Glomerular endothelial cell (primary cell): ENCODE measurements around the gene WFDC1. TPM values are rescaled to one million over a fixed set of nuclear protein-coding genes. Genes with fewer than 3 reads are reported as not detected.
"Not testable (repeated sequence)": the region's sequence is repeated elsewhere in the genome, so short reads cannot be mapped to it uniquely, and the experiment has no call there.

ENCODE experiments used
- DNase-seq: peaks from one replicate; pipeline ENCODE4 v3.0.0-alpha.2; 2011; ENCODE audit warnings: low read depth, low spot score; ENCODE audit errors: extremely low read depth
- total RNA-seq: library from RNA; depleted of rRNA; stranded (reverse); fragments of >200 nt; gene quantifications from 2 replicates; pipeline ENCODE4 v1.2.3, GENCODE V29; 2015

WFDC1 gene
- total RNA-seq, 1 donor from 2014 or later = not detected

DNA sequence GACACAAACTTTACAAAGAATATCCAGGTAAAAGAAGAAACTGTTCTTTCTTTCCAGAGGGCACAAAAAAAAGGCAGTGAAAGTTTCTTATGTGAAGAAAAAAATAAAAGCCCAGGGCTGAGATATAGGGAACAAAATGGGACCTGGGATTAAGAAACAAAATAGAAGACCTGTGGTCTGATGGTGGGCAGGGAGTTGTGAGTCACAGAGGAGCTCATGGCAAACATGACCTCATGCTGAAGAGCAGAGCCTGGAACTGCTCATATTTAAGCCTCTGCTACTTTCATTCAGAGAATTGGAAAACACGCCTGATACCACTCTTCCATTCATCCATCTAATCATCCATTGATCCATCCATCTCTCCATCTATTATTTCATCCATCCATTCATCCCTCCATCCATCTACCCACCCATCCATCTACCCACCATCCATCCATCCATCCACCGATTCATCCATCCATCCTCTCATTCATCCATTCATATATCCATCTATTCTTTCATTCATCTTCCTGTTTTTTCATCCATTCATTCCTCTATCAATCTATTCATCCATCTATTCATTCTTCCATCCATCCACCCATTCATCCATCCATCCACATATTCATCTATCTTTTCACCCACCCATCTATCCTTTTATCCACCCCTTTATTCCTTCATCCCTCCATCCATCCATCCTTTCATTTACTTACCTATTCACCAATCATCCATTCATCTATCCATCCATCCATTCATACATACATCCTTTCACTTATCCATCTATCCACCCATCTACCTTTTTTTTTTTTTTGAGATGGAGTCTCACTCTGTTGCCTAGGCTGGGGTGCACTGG is 30.0 kb downstream of the WFDC1 start:
- DNase-seq = no peak

DNA sequence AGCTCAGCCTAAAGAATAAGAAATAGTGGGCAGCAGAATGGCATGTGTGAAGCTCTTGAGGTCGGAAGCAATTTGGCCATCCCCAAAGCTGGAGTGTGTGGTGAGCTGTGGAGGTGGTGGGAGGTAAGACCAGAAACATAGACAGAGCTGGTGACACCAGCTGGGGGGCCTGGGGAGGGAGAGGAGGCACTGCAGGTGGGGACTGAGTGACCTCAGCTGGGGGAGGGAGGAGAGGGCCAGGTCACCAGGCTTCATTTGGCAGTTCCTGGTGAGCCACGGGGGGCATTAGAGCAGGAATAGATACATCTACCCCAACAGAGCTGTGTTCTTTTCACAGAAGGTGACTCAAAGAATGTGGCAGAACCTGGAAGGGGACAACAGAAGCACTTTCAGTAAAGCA is 31.9 kb downstream of the WFDC1 start:
- DNase-seq = no peak

DNA sequence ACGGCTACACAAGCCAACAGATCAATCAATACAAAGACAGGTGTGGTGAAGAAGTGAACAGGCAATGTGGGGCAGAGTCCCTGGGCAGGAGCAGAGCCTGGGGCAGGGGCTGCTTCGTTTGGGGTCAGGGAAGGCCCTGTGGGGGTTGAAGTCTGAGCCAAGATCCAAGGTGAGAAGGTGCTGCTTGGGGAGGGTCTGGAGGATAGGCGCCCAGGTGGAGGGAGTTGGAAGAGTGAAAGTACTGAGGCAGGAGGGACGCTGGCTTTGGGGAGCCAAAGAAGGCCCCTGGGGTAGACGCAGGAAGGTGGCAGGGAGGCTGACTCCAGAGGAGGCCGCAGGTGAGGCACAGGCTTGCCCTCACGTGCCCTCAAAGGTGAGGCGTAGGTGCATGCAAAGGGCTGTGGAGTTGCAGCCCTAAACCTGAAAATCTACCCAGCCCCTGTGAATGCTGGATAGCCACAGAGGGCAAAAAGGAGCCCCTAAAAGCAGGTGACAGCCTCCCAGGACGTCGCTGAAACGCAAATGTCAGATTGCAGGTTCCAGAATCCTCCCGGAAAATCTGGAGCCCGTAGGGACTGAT is 33.3 kb downstream of the WFDC1 start:
- no peak for DNase-seq

DNA sequence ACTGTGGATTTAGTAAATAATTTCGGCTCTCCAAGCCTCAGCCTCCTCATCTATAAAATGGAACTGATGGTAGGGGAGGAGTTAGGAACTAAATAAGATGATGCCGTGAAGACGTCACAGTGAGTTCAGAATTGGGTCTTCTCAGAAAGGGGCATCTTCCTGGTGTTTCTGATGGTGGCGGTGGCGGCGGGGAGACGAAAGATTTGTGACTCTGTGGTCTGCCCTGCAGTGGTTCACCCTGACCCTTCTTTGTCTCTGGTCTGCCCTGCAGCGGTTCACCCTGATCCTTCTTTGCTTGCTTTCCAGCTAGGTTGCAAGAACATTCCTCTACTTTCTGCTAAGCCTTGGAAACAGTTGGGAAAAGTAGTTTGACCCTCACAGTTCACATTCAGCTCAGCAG is 34.3 kb downstream of the WFDC1 start:
- no peak for DNase-seq

DNA sequence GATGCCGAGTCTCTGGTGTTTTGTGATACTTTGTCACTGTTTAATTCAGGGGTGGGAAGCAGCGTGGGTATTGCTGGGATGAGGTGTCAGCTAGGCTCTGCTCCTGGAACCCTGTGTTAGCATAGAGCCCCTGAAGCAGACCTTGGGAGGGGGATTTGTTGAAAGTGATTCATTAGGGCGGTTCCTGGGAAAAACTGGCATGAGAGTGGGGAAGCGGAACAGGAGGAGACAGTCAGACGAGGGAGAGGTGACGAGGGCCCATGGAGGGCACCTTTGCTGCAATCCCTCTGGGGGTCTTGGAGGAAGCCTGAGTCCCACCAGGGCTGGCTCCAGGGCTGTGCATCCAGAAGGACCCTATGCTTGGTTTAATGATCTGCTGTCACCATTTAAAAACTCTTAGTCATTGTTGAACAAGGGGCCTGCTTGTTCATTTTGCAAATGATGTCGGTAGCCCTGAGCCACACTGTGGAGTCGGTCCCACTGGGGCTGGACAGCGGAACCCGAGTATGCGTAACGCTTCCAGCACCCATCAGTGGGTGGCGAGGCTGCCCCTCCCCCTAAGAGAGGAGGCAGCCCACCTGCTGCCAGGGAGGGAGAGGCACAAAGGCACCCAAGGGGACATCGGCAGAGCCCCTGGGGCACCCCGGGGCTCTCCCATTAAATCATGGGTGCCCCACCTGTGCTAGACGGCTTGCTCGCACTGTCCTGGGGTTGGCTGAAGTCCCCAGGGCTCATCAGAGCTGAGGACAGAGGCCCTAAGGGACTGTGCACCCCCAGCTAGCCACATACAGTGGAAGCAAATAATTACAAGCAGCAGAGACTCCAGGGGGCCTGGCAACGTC is 35.4 kb downstream of the WFDC1 start:
- DNase-seq = no peak

DNA sequence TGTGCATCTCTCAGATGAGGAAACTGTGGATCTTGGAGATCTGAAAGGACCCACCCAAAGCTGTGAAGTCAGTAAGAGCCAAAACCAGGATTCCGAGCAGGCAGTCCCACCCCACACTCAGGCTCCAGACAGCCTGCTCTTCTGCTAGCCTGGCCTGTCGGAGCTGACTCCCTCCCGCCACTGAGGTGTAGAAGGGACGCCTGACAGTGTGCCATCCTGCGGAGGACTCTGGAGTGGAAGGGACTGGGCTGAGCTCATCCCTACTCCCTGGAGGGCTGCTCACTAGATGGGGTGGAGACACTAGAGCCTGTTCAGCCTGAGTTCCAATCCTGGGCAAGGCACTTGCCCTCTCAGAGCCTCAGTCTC is 36.0 kb downstream of the WFDC1 start:
- no peak for DNase-seq

DNA sequence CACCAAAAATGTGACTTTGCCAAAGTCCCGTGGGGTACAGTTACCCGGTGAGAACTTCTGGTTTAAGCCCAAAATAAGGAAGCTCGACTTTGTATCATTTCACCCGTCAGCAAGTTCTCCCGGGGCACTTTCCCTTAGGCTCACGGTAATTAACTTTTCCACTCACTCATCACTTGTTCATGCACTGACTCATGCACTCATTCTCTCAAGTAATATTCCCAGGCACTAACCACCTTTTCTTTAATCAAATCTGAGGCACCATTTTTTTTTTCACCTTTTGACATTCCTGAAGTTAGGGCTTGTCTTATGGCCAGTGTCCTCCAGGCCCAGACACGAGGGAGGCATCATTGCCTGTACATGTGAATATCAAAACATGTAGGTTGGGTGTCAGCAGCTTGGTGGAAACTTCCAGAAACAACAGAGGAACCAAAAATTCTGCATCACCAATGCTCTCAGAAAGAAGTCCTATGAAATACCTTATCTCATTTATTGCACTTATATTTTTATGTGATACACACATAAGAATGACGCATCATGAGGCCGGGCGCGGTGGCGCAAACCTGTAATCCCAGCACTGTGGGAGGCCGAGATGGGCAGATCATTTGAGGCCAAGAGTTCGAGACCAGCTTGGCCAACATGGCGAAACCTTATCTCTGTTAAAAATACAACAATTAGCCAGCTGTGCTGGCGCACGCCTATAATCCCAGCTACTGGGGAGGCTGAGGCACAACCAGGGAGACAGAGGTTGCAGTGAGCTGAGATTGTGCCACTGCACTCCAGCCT is 37.5 kb downstream of the WFDC1 start:
- no peak for DNase-seq

DNA sequence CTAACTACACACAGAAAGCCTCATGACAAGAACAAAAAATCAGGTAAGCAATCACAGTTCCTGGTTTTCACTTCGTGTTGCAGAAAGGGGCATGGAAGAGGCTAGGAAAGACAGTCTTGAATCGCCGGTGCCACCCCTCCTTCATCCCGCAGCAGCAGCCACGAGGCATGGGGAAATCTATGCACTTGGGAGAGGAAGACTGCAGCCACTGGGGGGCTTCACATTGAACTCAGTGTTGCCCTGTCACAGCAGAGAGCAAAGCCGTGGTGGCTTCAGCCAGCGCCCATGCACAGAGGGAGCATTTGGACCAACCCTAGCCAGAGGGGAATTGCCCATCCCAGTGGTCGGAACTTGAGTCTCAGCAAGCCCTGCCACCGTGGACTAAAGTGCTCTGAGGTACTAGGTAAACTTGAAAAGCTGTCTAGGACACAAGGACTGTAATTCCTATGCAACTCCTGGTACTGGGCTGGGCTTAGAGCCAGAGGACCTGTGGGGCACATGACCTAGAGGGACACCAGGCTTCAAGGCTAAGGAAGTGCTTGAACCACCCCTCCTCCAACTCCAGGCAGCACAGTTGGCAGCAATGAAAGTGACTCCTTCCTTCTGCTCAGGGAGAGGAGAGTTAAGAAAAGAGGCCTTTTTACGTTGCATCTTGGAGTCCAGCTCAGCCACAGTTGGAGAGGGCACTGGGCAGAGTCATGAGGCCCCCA is 38.5 kb downstream of the WFDC1 start:
- DNase-seq = no peak

DNA sequence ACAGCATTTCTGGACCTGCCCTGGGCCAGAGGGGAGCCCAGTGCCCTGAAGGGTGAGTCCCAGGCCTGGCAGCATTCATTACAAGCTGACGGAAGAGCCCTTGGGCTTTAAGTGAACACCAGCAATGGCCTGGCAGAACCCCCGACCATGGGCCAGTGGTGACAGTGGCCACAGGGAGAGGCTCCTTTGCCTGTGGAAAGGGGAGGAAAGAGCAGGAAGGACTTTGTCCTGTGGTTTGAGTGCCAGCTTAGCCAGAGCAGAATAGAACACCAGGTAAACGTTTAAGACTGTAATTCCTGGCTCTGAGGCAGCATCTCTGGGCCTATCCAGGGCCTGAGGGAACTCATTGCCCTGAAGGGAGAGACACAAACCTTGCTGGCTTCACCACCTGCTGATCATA is 39.4 kb downstream of the WFDC1 start:
- no peak for DNase-seq

DNA sequence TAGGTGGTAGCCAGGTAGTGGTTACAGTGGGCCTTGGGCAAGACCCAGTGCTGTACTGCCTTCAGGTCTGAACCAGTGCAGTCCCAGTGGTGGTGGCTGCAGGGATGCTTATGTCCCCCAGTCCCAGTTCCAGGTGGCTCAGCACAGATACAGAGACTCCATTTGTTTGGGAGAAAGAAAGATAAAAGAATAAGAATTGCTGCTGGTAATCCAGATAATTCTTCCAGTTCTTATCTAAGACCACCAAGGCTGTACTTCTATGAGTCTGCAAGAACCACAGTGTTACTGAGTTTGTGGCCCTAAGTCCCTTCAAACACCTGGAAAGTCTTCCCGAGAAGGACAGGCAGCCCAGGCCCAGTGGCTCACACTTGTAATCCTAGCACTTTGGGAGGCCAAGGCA is 39.8 kb downstream of the WFDC1 start:
- no peak for DNase-seq

DNA sequence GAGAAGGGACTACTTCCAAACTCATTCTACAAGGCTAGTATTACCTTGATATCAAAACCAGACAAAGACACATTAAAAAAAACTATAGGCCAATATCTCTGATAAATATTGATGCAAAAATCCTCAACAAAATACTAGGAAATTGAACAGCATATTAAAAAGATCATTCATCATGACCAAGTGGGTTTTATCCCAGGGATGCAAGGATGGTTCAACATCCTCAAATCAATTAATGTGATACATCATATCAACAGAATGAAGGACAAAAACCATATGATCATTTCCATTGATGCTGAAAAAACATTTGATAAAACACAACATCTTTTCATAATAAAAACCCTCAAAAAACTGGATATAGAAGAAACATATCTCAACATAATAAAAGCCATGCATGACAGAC is 42.6 kb downstream of the WFDC1 start:
- not testable (repeated sequence) for DNase-seq

DNA sequence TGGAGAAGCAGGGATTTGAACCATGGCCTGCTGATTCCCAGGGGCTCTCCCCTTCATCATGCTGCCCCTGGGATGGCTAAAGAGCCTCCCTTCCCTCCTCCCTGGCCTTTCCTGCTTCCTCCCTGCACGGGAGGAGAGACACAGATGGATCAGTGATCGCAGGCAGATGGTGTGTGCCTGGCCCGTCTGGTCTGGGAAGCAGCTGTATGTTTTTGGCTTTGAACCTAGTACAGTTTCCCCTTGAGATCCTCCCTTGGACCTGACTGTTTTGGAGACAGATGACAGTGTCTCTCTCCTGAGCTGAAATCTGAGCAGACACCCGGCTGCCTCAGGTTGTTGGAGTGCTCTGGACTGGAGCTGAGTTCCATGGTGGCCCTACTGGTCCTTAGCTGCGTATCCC is 44.6 kb downstream of the WFDC1 start:
- no peak for DNase-seq

DNA sequence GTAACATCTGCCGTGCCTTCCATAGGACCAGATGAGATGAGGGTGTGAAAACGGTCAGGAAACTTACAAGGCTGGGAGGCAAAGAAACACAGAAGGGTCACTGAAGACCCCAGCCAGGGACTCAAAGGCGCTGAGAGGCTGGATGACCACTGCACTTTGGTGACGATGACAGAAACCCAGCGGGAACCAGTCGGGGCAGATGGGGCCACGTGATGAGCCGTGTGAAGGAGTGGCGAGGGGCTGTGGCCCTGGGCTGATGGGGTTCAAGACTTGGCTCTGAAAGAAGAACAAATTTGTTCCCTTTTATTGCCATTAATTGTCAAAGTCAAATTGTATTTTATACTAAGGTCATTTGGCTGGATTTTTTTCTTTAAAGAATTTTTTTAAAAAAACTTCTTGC is 45.1 kb downstream of the WFDC1 start:
- DNase-seq = no peak

DNA sequence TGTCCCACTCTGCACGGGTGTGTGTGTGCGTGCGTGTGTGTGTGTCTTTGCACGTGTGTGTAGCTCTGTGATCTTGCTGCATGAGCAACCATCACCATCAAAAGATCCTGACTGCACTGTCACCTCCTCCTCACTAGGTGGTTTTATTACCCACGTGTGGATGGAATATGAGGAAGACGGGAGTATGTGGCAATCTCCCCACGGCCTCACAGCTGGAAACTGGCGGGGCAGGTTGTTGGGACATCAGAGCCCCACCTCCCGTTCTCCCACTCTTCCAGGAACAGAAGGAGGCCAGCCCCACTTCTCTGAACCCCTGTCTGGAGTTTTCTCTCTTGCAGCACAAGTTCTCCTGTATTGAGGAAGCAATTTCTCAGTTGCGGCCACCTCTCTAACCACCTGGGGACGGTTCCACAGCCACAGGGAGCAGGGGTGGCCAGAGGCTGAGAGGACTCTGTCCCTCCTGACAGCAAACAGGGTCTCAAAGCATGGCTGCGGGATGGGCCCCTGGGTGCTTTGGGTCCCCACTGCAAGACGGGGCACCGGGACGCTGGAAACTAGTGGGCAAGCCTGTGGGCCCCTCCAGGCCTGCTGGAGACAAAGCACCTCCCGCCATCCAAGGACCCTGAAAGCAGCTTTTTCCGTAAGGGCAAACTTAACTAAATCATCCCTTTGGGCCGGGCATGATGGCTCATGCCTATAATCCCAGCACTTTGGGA is 45.8 kb downstream of the WFDC1 start:
- no peak for DNase-seq

DNA sequence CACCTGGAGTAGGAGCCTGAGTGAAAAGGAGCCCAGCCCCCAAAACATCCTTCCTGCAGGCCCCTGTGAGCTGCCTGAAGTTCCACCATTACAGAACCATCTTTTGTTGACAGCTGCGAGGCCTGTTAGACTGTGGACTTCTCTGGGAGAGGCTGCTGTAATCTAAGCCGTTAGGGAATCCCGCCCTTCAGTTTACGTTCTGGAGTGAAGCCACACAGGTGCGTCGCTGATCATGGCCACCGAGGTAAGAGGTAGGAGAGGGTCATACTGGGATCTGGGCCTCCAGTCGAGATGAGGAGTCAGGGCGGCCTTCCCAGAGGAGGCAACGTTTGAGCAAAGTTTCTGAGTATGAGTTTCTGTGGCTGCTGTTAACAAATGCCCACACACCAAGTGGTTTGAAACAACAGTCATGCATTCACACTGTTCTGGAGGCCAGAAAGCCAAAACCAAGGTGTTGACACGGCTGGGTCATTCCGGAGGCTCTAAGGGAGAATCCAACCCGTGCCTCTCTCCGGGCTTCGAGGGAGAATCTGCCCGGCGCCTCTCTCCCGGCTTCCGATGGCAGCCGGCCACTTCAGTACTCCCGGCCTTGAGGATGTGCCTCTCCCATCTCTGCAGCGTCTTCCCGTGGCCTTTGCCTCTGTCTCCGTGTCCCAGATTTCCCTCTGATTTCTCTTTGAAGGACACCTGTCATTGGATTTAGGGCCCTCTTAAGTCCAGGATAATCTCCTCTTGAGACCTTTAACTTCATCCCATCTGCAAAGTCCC is 47.0 kb downstream of the WFDC1 start:
- no peak for DNase-seq

DNA sequence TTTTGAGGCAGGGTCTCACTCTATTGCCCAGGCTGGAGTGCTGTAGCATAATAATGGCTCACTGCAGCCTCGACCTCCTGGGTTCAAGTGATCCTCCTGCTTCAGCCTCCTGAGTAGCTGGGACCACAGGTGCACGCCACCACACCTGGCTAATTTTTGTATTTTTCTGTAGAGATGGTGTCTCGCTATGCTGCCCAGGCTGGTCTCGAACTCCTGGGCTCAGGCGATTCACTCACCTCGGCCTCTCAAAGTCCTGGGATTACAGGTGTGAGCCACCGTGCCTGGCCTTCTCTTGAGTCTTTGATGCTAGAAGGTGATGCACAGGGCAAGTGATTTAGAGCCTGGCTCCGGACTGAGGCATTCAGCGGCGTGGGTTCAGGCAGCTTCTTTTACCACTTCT is 49.1 kb downstream of the WFDC1 start:
- not testable (repeated sequence) for DNase-seq

DNA sequence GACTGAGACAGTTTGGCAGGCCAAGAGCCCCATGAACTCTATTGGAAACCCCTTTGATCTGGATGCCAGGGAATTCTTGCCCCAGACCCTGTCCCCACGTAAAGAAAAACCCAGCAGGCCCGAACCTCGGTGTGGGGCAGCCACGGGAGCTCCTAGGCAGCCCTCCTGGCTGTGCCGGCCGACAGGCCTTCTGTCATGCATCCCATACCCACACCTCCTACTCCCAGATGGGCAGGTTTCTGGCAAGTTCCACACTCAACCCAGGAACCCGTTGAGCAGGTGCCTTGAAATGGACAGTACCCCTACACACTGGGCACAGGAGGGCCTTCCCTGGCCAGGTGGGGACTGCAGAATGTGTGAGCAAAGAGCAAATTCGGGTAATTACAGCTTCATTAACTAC is 50.1 kb downstream of the WFDC1 start:
- no peak for DNase-seq

DNA sequence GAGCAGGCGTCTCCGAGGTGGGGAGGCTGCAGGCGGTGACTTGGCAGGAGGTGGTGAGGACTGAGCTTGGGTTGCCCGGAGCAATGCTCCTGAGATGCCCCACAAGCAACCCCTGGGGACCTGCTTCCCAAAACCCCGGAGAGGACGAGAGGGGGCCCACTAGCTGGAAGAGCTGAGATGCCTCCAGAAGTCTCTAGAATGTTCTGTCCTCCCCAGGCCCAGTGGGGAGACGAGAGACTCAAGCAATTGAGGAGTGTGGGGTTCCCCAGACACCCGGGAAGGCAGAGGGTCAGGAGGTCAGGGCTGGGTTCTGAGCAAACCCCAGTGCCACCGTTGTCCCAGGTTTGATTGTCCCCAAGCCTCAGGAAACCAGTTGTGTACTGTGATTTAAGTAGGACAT is 52.5 kb downstream of the WFDC1 start:
- no peak for DNase-seq

DNA sequence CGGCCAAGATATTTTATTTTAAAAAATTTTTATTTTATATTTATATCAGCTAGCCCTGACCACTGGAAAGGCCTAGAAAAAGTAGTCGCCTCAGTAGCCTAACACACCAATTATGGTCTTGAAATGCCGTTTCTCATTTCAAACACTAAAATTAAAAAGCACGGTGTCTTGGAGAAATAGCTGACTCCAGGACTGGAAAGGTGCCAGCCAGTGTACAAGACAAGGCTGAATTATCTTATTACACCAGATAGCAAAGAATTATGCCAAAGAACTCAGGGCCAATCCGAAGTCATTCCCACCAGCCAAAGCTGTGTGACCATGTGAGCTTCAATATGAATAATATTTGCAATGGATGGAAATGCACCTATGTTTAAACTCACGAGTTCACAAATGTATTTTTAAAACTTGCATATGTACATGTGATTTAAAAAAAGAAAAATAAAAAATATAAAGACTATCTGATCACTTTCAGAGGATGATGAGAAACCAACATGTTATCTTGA is 53.8 kb downstream of the WFDC1 start:
- no peak for DNase-seq
